ENCODE measurements around the gene PKP3.
A peak's percentile ranks its signal among the peaks of the same experiment; 100 is the strongest.

Gene PKP3

GRCh38 chr11:441043-441417, 47.0 kb downstream of the PKP3 start:
- no peak for DNase-seq (ENCODE audit: extremely low read depth in 1 of 2, low read depth in 1 of 2)

DNA sequence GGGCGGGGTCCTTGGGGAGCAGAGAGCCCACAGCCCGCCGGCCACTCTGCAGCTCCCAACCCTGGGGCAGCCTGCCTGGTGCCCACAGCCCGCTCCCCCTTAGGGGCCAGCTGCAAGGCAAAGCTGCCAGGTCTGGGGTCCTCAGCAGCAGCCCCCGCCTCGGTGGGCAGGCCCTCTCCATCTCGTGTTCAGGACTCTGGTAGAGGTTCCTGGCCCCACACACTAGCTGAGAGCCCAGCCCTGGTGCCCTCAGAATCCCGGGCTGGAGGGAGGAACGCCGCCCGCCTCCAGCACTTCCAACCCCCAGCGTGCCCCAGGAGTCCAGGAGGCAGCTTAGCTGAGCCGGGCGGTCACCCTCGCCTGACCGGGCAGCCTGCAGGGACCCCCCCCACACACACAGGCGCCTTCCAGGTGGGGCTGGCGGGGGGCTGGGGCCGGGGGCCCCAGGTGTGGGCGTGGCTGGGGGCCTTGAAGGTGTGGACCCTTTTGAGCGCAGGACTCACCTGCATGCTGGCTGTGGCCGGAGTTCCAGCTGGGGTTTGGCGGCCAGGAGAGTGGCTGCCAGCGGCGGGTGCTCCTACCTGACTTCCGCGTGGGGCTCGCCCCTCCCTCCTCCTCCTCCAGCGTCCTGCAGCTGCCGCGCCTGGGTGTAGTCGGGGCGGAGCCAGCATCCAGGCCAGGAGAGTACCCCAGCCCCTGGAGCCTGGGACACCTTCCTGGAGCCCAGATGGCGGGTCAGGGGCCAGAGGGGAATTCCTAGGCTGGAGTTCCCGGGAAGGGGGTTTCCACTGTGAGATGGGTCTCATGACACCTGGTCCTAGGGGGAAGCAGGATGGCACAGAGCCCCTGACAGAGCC, 47.6 kb downstream of the PKP3 start, which contains the start of gene ANO9:
Gene ANO9 (minus strand): TSS at position 594 of the 857 bp plus-strand sequence. CDS start 85 bp downstream, at position 509.
- peak in 1 of 2 donors; percentile 43 for DNase-seq (ENCODE audit: extremely low read depth in 1 of 2, low read depth in 1 of 2)

GRCh38 chr11:442611-443081, 48.6 kb downstream of the PKP3 start:
- no peak for DNase-seq (ENCODE audit: extremely low read depth in 1 of 2, low read depth in 1 of 2)

GRCh38 chr11:443542-444199, 49.7 kb downstream of the PKP3 start:
- no peak for DNase-seq (ENCODE audit: extremely low read depth in 1 of 2, low read depth in 1 of 2)

- DNase-seq (ENCODE audit: extremely low read depth in 1 of 2, low read depth in 1 of 2): no peak
Measured at GRCh38 chr11:444396-445144, 50.6 kb downstream of the PKP3 start.

DNA sequence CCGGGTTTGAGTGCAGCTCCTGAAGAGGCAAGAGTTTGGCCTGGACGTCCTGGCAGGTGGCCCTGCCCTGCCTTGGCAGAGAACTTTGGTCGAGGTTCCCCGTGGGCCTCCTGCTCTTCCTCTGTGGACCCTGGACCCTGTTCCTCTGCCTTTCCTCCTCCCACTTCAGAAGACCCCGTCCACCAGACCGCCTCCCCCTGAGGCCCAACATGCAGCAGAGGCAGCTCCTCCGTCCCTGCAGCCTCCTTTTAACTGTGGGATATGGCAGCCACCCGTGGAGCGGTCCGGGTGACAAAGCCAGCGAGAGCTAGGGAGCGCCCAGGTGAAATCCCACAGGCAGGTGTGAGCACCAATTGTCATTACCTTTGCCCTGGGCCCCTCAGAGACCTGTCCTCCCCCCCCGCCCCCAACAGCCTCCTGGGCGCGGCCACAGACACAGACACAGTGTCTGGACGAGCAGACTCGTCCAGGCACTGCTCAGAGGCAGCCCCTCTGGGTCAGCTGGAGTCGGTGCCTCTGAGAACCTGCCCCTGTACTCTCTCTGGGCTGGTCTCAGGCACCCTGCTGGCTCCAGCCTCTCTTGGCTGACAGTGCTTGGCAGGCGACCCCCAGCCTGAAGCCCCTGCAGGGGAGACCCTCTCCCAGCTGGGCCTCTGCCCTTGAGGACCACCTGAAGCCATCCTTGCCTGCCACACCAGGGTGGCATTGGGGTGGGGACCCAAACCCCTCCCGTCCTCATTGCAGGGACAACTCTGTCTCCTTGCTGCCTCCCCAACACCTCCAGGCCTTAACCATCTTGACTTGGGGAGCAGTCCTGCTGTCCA, 52.0 kb downstream of the PKP3 start:
- DNase-seq (ENCODE audit: extremely low read depth in 1 of 2, low read depth in 1 of 2): no peak

- DNase-seq (ENCODE audit: extremely low read depth in 1 of 2, low read depth in 1 of 2): no peak
Measured at GRCh38 chr11:446891-447290, 52.9 kb downstream of the PKP3 start.

DNA sequence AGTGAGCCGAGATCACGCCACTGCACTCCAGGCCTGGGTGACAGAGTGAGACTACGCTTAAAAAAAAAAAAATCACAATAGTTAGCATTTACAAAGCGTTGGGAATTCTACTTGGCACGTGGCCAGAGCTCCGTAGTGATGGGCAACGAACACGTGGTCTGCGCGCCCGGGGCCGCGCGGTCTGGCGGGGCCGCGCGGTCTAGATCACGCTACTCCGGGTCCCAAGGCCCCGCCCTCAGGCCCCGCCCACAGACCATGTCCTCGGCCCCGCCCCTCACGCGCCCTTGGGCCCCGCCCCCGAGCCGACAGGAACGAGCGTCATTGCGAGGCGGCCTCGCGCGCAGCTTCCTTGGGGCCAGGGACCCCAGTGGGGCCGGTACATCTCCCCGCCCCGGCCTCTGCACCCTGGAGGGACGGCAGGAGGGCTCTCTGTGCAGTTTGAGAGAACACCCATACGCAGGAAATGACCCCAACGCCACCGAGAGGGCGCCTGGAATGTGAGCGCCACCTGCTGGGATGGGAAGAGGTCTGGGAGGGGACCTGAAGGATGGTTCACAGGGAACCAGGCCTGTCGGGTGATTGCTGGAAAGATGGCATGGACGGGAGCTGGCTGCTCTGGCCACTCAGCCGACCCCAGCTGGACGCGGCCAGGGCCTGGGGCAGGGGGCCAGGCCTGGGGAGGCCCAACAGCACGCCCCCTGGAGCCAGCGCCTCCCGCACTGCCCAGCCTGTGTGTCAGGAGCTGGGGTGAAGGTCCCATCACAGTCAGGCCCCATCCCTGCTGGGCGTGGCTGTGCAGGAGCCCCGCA, 54.1 kb downstream of the PKP3 start:
- peak; percentile 88 to 90 for DNase-seq (ENCODE audit: extremely low read depth in 1 of 2, low read depth in 1 of 2)

- DNase-seq (ENCODE audit: extremely low read depth in 1 of 2, low read depth in 1 of 2): peak; percentile 88 to 96
Measured at GRCh38 chr11:449889-450808, 56.1 kb downstream of the PKP3 start, which contains the start of gene PTDSS2. TSS of gene PTDSS2 (plus strand) at chr11:450279. CDS start at chr11:450456, 177 bp downstream.

DNA sequence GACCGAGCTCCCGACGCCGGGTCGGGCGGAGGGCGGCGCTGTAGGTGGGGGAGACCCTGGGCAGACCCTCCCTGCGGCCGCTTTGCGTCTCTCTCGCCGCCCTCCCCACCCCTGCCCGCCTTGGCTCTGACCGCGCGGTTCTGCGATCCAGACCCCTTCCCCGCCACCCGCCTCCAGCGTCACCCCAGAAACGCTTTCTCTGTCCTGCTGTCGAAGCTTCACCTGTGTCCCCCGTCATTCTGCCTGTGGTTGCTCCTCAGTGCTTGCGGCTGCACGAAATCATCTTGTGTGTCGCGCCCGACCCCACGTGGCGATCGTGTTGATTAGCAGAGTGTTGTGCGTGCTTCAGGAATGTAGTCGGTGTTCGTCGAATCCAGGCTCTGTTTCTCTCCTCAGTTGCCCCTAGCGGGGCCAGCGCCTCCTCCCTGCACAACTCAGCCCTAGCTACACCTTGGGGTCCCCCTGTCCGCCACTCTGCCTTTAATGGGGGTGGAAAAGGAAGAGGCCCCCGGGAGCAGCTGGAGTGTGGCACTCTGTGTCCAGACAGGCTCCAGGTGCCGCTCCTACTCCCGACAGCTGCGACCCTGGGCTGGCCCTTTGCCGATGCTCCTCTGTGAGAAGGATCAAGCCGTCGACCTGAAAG, 56.9 kb downstream of the PKP3 start:
- peak; percentile 39 to 64 for DNase-seq (ENCODE audit: extremely low read depth in 1 of 2, low read depth in 1 of 2)

GRCh38 chr11:451738-452137, 57.7 kb downstream of the PKP3 start:
- DNase-seq (ENCODE audit: extremely low read depth in 1 of 2, low read depth in 1 of 2): no peak

GRCh38 chr11:452203-452744, 58.3 kb downstream of the PKP3 start:
- no peak for DNase-seq (ENCODE audit: extremely low read depth in 1 of 2, low read depth in 1 of 2)

GRCh38 chr11:452916-453527, 59.0 kb downstream of the PKP3 start:
- no peak for DNase-seq (ENCODE audit: extremely low read depth in 1 of 2, low read depth in 1 of 2)

GRCh38 chr11:453564-453963, 59.6 kb downstream of the PKP3 start:
- DNase-seq (ENCODE audit: extremely low read depth in 1 of 2, low read depth in 1 of 2): no peak

GRCh38 chr11:454043-454442, 60.0 kb downstream of the PKP3 start:
- no peak for DNase-seq (ENCODE audit: extremely low read depth in 1 of 2, low read depth in 1 of 2)
